Neuronal stem cell (in vitro differentiated cells): ENCODE measurements around the gene PGS1.
A peak's percentile ranks its signal among the peaks of the same experiment; 100 is the strongest.

ENCODE experiments used
- DNase-seq: peaks from one replicate; pipeline ENCODE4 v3.0.0-alpha.2; 2013; ENCODE audit warnings: low spot score
- H2AFZ ChIP-seq: one replicate; pipeline ENCODE4 v1.6.1; 2013; ENCODE audit warnings: mild to moderate bottlenecking, low read length, inconsistent platforms
- H2AK5ac ChIP-seq: 2 replicates; pipeline ENCODE4 v1.6.1; 2013; ENCODE audit warnings: low read depth, mild to moderate bottlenecking, inconsistent platforms, low read length, moderate library complexity, mixed read lengths
- H2BK120ac ChIP-seq: 2 replicates; pipeline ENCODE4 v1.6.1; 2013; ENCODE audit warnings: low read depth, mild to moderate bottlenecking, inconsistent platforms, low read length, moderate library complexity, mixed read lengths
- H2BK12ac ChIP-seq: one replicate; pipeline ENCODE4 v1.6.1; 2013; ENCODE audit warnings: low read length, inconsistent platforms
- H2BK15ac ChIP-seq: 2 replicates; pipeline ENCODE4 v1.6.1; 2013; ENCODE audit warnings: mild to moderate bottlenecking, low read length, inconsistent platforms, mixed read lengths
- H2BK5ac ChIP-seq: one replicate; pipeline ENCODE4 v1.6.1; 2013; ENCODE audit warnings: inconsistent platforms, mild to moderate bottlenecking, low read length, moderate library complexity
- H3K14ac ChIP-seq: one replicate; pipeline ENCODE4 v1.6.1; 2013; ENCODE audit warnings: low read length, inconsistent platforms
- H3K18ac ChIP-seq: 2 replicates; pipeline ENCODE4 v1.6.1; 2013; ENCODE audit warnings: low read length, inconsistent platforms
- H3K23ac ChIP-seq: 2 replicates; pipeline ENCODE4 v1.6.1; 2013; ENCODE audit warnings: low read depth, mild to moderate bottlenecking, mixed read lengths, low read length, inconsistent platforms; ENCODE audit not compliant: poor library complexity
- H3K27ac ChIP-seq: replicated peaks from 3 replicates; pipeline ENCODE4 v1.5.1; 2013; ENCODE audit warnings: low read length, inconsistent platforms
- H3K27me3 ChIP-seq, 3 experiments: 2 replicates each; pipeline ENCODE4 v1.6.1; 2013; ENCODE audit warnings: low read length in 3 of 3, mild to moderate bottlenecking in 2 of 3, inconsistent platforms in 1 of 3, low read depth in 1 of 3, mixed read lengths in 1 of 3, moderate library complexity in 1 of 3; ENCODE audit not compliant: control insufficient read depth in 3 of 3, insufficient read depth in 3 of 3
- H3K36me3 ChIP-seq, 2 donors: replicated peaks in 1 of 2; 2 replicates each; pipeline ENCODE4 v1.6.1; 2013; ENCODE audit warnings: low read length in 2 of 2; ENCODE audit not compliant: control insufficient read depth in 2 of 2, insufficient read depth in 2 of 2
- H3K4ac ChIP-seq: 2 replicates; pipeline ENCODE4 v1.6.1; 2013; ENCODE audit warnings: inconsistent platforms, mild to moderate bottlenecking, low read length, moderate library complexity
- H3K4me1 ChIP-seq, 2 donors: 1 replicate in 1 of 2; 2 replicates in 1 of 2; pipeline ENCODE4 v1.6.1; 2013; ENCODE audit warnings: low read length in 2 of 2, low read depth in 1 of 2; ENCODE audit not compliant: control insufficient read depth in 2 of 2, insufficient read depth in 1 of 2
- H3K4me2 ChIP-seq: one replicate; pipeline ENCODE4 v1.6.1; 2013; ENCODE audit warnings: mild to moderate bottlenecking, low read length, inconsistent platforms; ENCODE audit not compliant: insufficient read depth, poor library complexity, severe bottlenecking
- H3K4me3 ChIP-seq, 2 donors: 2 replicates each; pipeline ENCODE4 v1.5.1; 2013; ENCODE audit warnings: low read length in 2 of 2, mild to moderate bottlenecking in 2 of 2, inconsistent platforms in 1 of 2, moderate library complexity in 1 of 2
- H3K79me1 ChIP-seq: one replicate; pipeline ENCODE4 v1.6.1; 2013; ENCODE audit warnings: low read depth, mild to moderate bottlenecking, inconsistent platforms, low read length, moderate library complexity
- H3K9ac ChIP-seq: one replicate; pipeline ENCODE4 v1.6.1; 2013; ENCODE audit warnings: mild to moderate bottlenecking, low read depth, low read length, inconsistent platforms; ENCODE audit not compliant: poor library complexity
- H3K9me3 ChIP-seq, 2 donors: replicated peaks in 1 of 2; 2 replicates each; pipeline versions ENCODE3 to v1.6.1; 2013; ENCODE audit warnings: low read length in 2 of 2, mild to moderate bottlenecking in 2 of 2, inconsistent platforms in 1 of 2, low read depth in 1 of 2, mixed read lengths in 1 of 2, moderate library complexity in 1 of 2; ENCODE audit not compliant: control insufficient read depth in 2 of 2, insufficient read depth in 1 of 2
- H4K8ac ChIP-seq: one replicate; pipeline ENCODE4 v1.6.1; 2013; ENCODE audit warnings: low read depth, mild to moderate bottlenecking, inconsistent platforms, low read length, moderate library complexity
- H4K91ac ChIP-seq: one replicate; pipeline ENCODE4 v1.6.1; 2013; ENCODE audit warnings: low read length, low read depth, mild to moderate bottlenecking, inconsistent platforms; ENCODE audit not compliant: poor library complexity
- WGBS, 2 donors: extraction: QIAGEN DNeasy Blood & Tissue Kit; methylation state at CpG; one replicate each; pipeline ENCODE4 v1.1.7; 2013; ENCODE audit warnings: missing lambda C conversion rate in 2 of 2, mixed read lengths in 1 of 2; ENCODE audit not compliant: insufficient read length in 2 of 2, insufficient replicate concordance in 1 of 2; ENCODE audit errors: extremely low coverage in 2 of 2; 5-methylcytosine and 5-hydroxymethylcytosine counted together

Gene PGS1

DNA sequence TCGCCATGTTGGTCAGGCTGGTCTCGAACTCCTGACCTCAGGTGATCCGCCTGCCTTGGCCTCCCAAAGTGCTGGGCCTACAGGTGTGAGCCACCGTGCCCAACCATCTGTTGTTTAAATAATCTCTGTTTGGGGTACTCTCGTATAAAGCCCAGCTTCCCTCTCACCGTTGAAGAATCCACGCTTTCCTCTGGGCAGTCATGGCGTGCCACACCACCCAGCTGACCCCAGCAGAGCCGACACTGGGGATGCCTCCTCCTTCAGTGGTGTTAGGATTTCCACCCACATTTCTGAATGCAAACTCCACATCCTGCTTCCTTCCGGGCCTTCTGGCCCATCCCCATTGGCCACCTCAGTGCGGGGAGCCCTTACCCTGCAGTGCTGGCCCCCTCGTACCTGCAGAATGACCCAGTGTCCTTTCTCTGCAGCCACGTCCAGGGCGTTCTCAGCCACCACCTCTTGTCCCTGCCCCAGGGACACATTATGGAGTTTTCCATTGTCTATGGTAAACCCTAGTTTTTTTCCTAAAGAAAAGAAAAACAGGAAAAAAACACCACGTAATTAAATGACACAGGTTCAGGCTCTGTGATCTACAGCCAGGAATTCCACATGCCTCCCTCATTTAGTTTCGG lies 60.4 kb downstream of the PGS1 start:
- Histone ChIP-seq H2AK5ac (no peak overlapping the region), H4K91ac (no peak overlapping the region), H3K4me1 (peaks cover 7 to 10% of the 10 kb centered on the region in 2 donors), H2BK15ac (no peak overlapping the region), H3K9ac (no peak overlapping the region), H2AFZ (no peak overlapping the region), H3K4ac (no peak overlapping the region), H3K14ac (no peak overlapping the region), H3K9me3 (no peaks in the 10 kb centered on the region), H2BK12ac (no peak overlapping the region), H2BK120ac (no peak overlapping the region), H3K36me3 (no peaks in the 10 kb centered on the region), H3K27me3 (peaks cover 0 to 4% (median 0%) of the 10 kb centered on the region in 3 experiments), H2BK5ac (no peak overlapping the region), H3K27ac (no peak overlapping the region), H3K18ac (peak overlapping the region; percentile 2), H3K4me2 (no peak overlapping the region), H3K4me3 (no peak overlapping the region), H3K79me1 (no peaks in the 10 kb centered on the region), H3K23ac (no peak overlapping the region), H4K8ac (no peak overlapping the region)
- DNase-seq: no peak
- WGBS, 2 donors: no CpG with 5 or more reads among the region's 16 CpGs

DNA sequence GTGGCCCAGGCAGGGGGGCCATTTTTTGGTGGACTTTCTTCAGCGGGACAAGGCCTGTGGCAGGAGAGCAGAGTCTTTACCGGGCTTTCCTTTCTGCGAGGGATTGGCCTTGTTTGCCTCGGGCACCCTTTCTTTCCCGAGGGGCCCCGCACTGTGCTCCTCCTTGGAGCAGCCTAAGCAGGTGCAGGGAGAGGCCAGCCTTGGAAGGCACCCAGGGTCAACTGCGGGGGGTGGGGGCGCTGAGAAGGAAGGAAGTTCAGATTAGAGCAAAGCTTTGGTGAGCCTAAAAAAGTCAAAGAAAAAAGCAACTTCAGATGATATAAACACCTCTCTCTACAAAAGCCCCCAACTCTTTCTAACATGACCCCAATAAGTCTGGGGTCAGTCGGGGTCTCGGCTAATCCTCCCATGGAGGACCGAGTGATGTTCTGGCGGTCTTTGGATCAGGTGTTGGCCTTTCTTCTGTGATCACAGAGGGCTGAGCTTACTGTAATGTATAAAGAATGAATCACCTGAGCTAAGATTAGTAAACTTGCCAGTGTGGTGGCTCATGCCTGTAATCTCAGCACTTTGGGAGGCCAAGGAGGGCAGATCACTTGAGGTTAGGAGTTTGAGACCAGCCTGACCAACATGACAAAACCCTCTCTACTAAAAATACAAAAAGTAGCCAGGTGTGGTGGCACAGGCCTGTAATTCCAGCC lies 63.0 kb downstream of the PGS1 start:
- H4K8ac ChIP-seq: no peak overlapping the region
- no peak for DNase-seq
- peaks cover 0 to 4% (median 0%) of the 10 kb centered on the region in 3 experiments for H3K27me3 ChIP-seq
- no peak overlapping the region for H3K4ac ChIP-seq
- peak overlapping the region; percentile 85 for H2BK15ac ChIP-seq
- no peaks in the 10 kb centered on the region for H3K9me3 ChIP-seq
- H2AFZ ChIP-seq: no peak overlapping the region
- no peak overlapping the region for H3K27ac ChIP-seq
- no peak overlapping the region for H4K91ac ChIP-seq
- no CpG with 5 or more reads among the region's 12 CpGs for WGBS, 2 donors
- no peak overlapping the region for H3K4me3 ChIP-seq
- no peak overlapping the region for H3K23ac ChIP-seq
- no peaks in the 10 kb centered on the region for H3K36me3 ChIP-seq
- H2BK120ac ChIP-seq: no peak overlapping the region
- H3K9ac ChIP-seq: no peak overlapping the region
- no peak overlapping the region for H3K4me2 ChIP-seq
- peak overlapping the region; percentile 53 for H2BK5ac ChIP-seq
- peaks cover 3 to 4% of the 10 kb centered on the region in 2 donors for H3K4me1 ChIP-seq
- no peak overlapping the region for H2BK12ac ChIP-seq
- peak overlapping the region; percentile 31 for H3K18ac ChIP-seq
- no peaks in the 10 kb centered on the region for H3K79me1 ChIP-seq
- H2AK5ac ChIP-seq: no peak overlapping the region
- H3K14ac ChIP-seq: no peak overlapping the region

DNA sequence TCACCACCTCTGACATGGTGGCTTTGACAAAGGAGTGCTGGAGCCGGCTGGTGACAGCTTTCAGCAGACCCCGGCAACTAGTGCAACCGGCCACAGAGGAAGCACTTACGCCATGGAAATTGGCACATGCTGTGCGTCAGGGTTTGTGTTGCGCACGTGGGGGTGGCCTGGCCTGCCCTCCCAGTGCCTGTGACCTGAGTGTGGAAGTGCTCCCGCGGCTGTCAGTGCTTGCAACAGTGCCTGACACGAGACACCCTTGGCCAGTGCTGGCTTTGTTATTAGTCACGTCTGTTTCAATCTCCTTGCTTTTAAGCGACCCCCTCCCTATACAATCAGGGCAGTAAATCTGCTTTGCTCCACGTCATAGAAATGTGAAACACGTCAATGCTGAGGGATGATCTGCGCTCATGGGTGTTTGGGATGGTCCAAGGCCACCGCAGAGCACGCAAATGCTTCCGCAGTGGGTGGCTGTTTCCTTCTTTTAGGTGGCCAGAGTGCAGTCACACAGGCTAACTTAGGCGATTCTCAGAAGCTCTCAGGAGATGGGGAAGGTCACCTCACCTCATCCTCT lies 64.3 kb downstream of the PGS1 start:
- H3K4ac ChIP-seq: no peak overlapping the region
- peaks cover 3 to 4% of the 10 kb centered on the region in 2 donors for H3K4me1 ChIP-seq
- H2AFZ ChIP-seq: peak overlapping the region; percentile 9
- no peaks in the 10 kb centered on the region for H3K36me3 ChIP-seq
- no peak overlapping the region for H4K8ac ChIP-seq
- H2BK5ac ChIP-seq: peak overlapping the region; percentile 39
- peak overlapping the region; percentile 73 for H2BK12ac ChIP-seq
- no peak for DNase-seq
- peak overlapping the region; percentile 65 for H3K18ac ChIP-seq
- H2BK15ac ChIP-seq: peak overlapping the region; percentile 67
- H4K91ac ChIP-seq: peak overlapping the region; percentile 79
- H2BK120ac ChIP-seq: no peak overlapping the region
- peak overlapping the region; percentile 80 for H3K23ac ChIP-seq
- no peaks in the 10 kb centered on the region for H3K79me1 ChIP-seq
- peak overlapping the region; percentile 80 for H3K9ac ChIP-seq
- no peak overlapping the region for H3K27ac ChIP-seq
- H3K9me3 ChIP-seq: no peaks in the 10 kb centered on the region
- no peak overlapping the region for H3K4me2 ChIP-seq
- no CpG with 5 or more reads among the region's 19 CpGs for WGBS, 2 donors
- H3K14ac ChIP-seq: peak overlapping the region; percentile 31
- H3K4me3 ChIP-seq: no peak overlapping the region
- H3K27me3 ChIP-seq: peaks cover 0 to 4% (median 0%) of the 10 kb centered on the region in 3 experiments
- peak overlapping the region; percentile 70 for H2AK5ac ChIP-seq

DNA sequence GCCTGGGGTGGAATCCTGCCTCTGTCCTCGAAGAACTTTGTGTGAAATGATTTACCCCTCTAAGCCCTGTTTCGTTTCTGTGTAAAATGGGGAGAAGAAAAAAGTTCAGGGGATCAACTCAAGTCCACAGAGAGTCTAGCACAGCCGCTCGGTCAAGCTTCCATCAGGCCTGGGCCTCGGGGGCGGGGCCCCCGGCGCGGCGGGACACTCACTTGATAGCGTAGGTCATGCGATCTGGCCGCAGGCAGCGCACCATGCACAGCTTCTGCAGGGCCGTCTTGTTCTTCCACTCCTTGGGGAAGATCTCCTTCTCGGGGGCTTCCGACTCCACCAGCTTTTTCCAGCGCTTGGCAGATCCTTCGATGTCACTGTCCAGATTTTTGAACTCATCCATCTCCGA lies 65.9 kb downstream of the PGS1 start:
- Histone ChIP-seq H3K23ac (no peak overlapping the region), H3K9me3 (peaks cover 0 to 1% of the 10 kb centered on the region in 2 donors), H3K9ac (no peak overlapping the region), H3K27ac (no peak overlapping the region), H3K14ac (peak overlapping the region; percentile 31), H2BK120ac (no peak overlapping the region), H3K36me3 (no peaks in the 10 kb centered on the region), H3K4me1 (peaks cover 3 to 4% of the 10 kb centered on the region in 2 donors), H2BK15ac (no peak overlapping the region), H3K18ac (peak overlapping the region; percentile 53), H4K8ac (no peak overlapping the region), H3K79me1 (no peaks in the 10 kb centered on the region), H3K4ac (no peak overlapping the region), H2AK5ac (no peak overlapping the region), H3K4me2 (no peak overlapping the region), H2AFZ (no peak overlapping the region), H4K91ac (no peak overlapping the region), H3K27me3 (peaks cover 0 to 4% (median 0%) of the 10 kb centered on the region in 3 experiments), H2BK12ac (no peak overlapping the region), H3K4me3 (no peak overlapping the region), H2BK5ac (no peak overlapping the region)
- WGBS, 2 donors: no CpG with 5 or more reads among the region's 20 CpGs
- no peak for DNase-seq
